ENCODE results near the gene PAM. TPM values are rescaled to one million over a fixed set of nuclear protein-coding genes. Genes with fewer than 3 reads are reported as not detected.
A peak's percentile ranks its signal among the peaks of the same experiment; 100 is the strongest.

Gene PAM
- total RNA-seq, 2 experiments from 2014 or later: 31.2 to 37.6 TPM

GRCh38 chr5:102755686-102756371 lies 724 bp downstream of the PAM start:
- CTCF ChIA-PET: interaction anchor here (0.5 to 3.4 kb wide), 9 partner anchors 8 to 392 kb away, joined by 3 to 11 read pairs (median 5); no protein-coding TSS in a partner anchor
- Mint-ChIP-seq H3K4me3 (peak overlapping the region; percentile 93), H3K27me3 (ENCODE audit: low read depth) (peaks cover 17% of the 10 kb centered on the region), H3K9me3 (no peaks in the 10 kb centered on the region), H3K4me1 (ENCODE audit: low read depth) (peaks cover 52% of the 10 kb centered on the region), H3K27ac (peak overlapping the region; percentile 93), H3K36me3 (ENCODE audit: low read depth) (peaks cover 7% of the 10 kb centered on the region)
- intact Hi-C loops (cut with micrococcal nuclease): loop anchor here (1.0 to 2.0 kb wide), 5 partner anchors 8 to 503 kb away; partner anchors contain the start of genes GIN1, MACIR and PPIP5K2
- DNase-seq: peak; percentile 88

GRCh38 chr5:102758576-102758975 lies 3.5 kb downstream of the PAM start:
- Mint-ChIP-seq H3K27ac (peak overlapping the region; percentile 69), H3K27me3 (ENCODE audit: low read depth) (peaks cover 6% of the 10 kb centered on the region), H3K9me3 (no peaks in the 10 kb centered on the region), H3K4me3 (no peak overlapping the region), H3K36me3 (ENCODE audit: low read depth) (peaks cover 7% of the 10 kb centered on the region), H3K4me1 (ENCODE audit: low read depth) (peaks cover 69% of the 10 kb centered on the region)
- no peak for DNase-seq
- CTCF ChIA-PET: interaction anchor here (1.7 to 3.4 kb wide), 3 partner anchors 9 to 22 kb away, joined by 11 to 16 read pairs (median 11); no protein-coding TSS in a partner anchor
- intact Hi-C loops (cut with micrococcal nuclease): no loop called here

GRCh38 chr5:102759289-102759688 lies 4.2 kb downstream of the PAM start:
- H3K4me3 Mint-ChIP-seq: no peak overlapping the region
- no peak for DNase-seq
- peaks cover 7% of the 10 kb centered on the region for H3K36me3 Mint-ChIP-seq (ENCODE audit: low read depth)
- CTCF ChIA-PET: interaction anchor here (1.4 to 3.0 kb wide), 3 partner anchors 8 to 381 kb away, joined by 3 to 16 read pairs (median 11); no protein-coding TSS in a partner anchor
- H3K27me3 Mint-ChIP-seq (ENCODE audit: low read depth): peaks cover under 1% of the 10 kb centered on the region
- no peaks in the 10 kb centered on the region for H3K9me3 Mint-ChIP-seq
- intact Hi-C loops (cut with micrococcal nuclease): no loop called here
- peaks cover 68% of the 10 kb centered on the region for H3K4me1 Mint-ChIP-seq (ENCODE audit: low read depth)
- peak overlapping the region; percentile 25 for H3K27ac Mint-ChIP-seq

GRCh38 chr5:102759700-102760099 lies 4.6 kb downstream of the PAM start:
- Mint-ChIP-seq H3K36me3 (ENCODE audit: low read depth) (peaks cover 7% of the 10 kb centered on the region), H3K27ac (peak overlapping the region; percentile 33), H3K27me3 (ENCODE audit: low read depth) (no peaks in the 10 kb centered on the region), H3K4me1 (ENCODE audit: low read depth) (peaks cover 70% of the 10 kb centered on the region), H3K4me3 (no peak overlapping the region), H3K9me3 (no peaks in the 10 kb centered on the region)
- CTCF ChIA-PET: interaction anchor here (1.4 to 3.0 kb wide), 3 partner anchors 8 to 380 kb away, joined by 3 to 16 read pairs (median 11); no protein-coding TSS in a partner anchor
- DNase-seq: no peak
- intact Hi-C loops (cut with micrococcal nuclease): loop anchor here (5.0 kb wide), 1 partner anchor 1857 kb away; the partner anchor contains the start of gene ST8SIA4

GRCh38 chr5:102760815-102761214 lies 5.7 kb downstream of the PAM start:
- H3K36me3 Mint-ChIP-seq (ENCODE audit: low read depth): peaks cover 8% of the 10 kb centered on the region
- DNase-seq: no peak
- H3K27me3 Mint-ChIP-seq (ENCODE audit: low read depth): no peaks in the 10 kb centered on the region
- no peaks in the 10 kb centered on the region for H3K9me3 Mint-ChIP-seq
- CTCF ChIA-PET: interaction anchor here (1.0 to 1.8 kb wide), 3 partner anchors 11 to 79 kb away, joined by 3 to 4 read pairs (median 3); no protein-coding TSS in a partner anchor
- intact Hi-C loops (cut with micrococcal nuclease): loop anchor here (5.0 kb wide), 1 partner anchor 1859 kb away; the partner anchor contains the start of gene ST8SIA4
- peaks cover 81% of the 10 kb centered on the region for H3K4me1 Mint-ChIP-seq (ENCODE audit: low read depth)
- H3K4me3 Mint-ChIP-seq: peak overlapping the region; percentile 15
- peak overlapping the region; percentile 79 for H3K27ac Mint-ChIP-seq

GRCh38 chr5:102762095-102762534 lies 7.0 kb downstream of the PAM start:
- no peaks in the 10 kb centered on the region for H3K9me3 Mint-ChIP-seq
- H3K4me3 Mint-ChIP-seq: peak overlapping the region; percentile 48
- peak overlapping the region; percentile 86 for H3K27ac Mint-ChIP-seq
- no peak for DNase-seq
- intact Hi-C loops (cut with micrococcal nuclease): loop anchor here (1.0 to 5.0 kb wide), 3 partner anchors 8 to 1860 kb away; partner anchors contain the start of gene ST8SIA4
- H3K4me1 Mint-ChIP-seq (ENCODE audit: low read depth): peaks cover 82% of the 10 kb centered on the region
- no peaks in the 10 kb centered on the region for H3K27me3 Mint-ChIP-seq (ENCODE audit: low read depth)
- CTCF ChIA-PET: interaction anchor here (0.7 to 1.5 kb wide), 6 partner anchors 15 to 377 kb away, joined by 3 to 6 read pairs (median 3); no protein-coding TSS in a partner anchor
- H3K36me3 Mint-ChIP-seq (ENCODE audit: low read depth): peaks cover 2% of the 10 kb centered on the region

GRCh38 chr5:102762562-102763227 lies 7.6 kb downstream of the PAM start:
- Mint-ChIP-seq H3K4me1 (ENCODE audit: low read depth) (peaks cover 85% of the 10 kb centered on the region), H3K27ac (peak overlapping the region; percentile 86), H3K9me3 (no peaks in the 10 kb centered on the region), H3K4me3 (peak overlapping the region; percentile 48), H3K36me3 (ENCODE audit: low read depth) (peaks cover 2% of the 10 kb centered on the region), H3K27me3 (ENCODE audit: low read depth) (no peaks in the 10 kb centered on the region)
- DNase-seq: no peak
- CTCF ChIA-PET: interaction anchor here (0.6 to 2.5 kb wide), 7 partner anchors 15 to 497 kb away, joined by 3 to 13 read pairs (median 3); no protein-coding TSS in a partner anchor
- intact Hi-C loops (cut with micrococcal nuclease): loop anchor here (1.0 to 5.0 kb wide), 4 partner anchors 8 to 1860 kb away; partner anchors contain the start of gene ST8SIA4

GRCh38 chr5:102763734-102764133 lies 8.6 kb downstream of the PAM start:
- intact Hi-C loops (cut with micrococcal nuclease): loop anchor here (1.0 to 5.0 kb wide), 2 partner anchors 16 to 1861 kb away; partner anchors contain the start of gene ST8SIA4
- Mint-ChIP-seq H3K4me1 (ENCODE audit: low read depth) (peaks cover 79% of the 10 kb centered on the region), H3K4me3 (peak overlapping the region; percentile 48), H3K27ac (peak overlapping the region; percentile 86), H3K27me3 (ENCODE audit: low read depth) (no peaks in the 10 kb centered on the region), H3K36me3 (ENCODE audit: low read depth) (peaks cover 2% of the 10 kb centered on the region), H3K9me3 (no peaks in the 10 kb centered on the region)
- DNase-seq: no peak
- CTCF ChIA-PET: interaction anchor here (1.5 to 2.5 kb wide), 3 partner anchors 13 to 83 kb away, joined by 3 to 13 read pairs (median 6); no protein-coding TSS in a partner anchor

- Mint-ChIP-seq H3K27ac (peak overlapping the region; percentile 63), H3K9me3 (no peaks in the 10 kb centered on the region)
- CTCF ChIA-PET: interaction anchor here (1.7 to 2.5 kb wide), 2 partner anchors 17 to 84 kb away, joined by 6 to 13 read pairs; no protein-coding TSS in a partner anchor
Observed at GRCh38 chr5:102764381-102765004, 9.4 kb downstream of the PAM start.

GRCh38 chr5:102765350-102765749 lies 10.2 kb downstream of the PAM start:
- peaks cover 2% of the 10 kb centered on the region for H3K36me3 Mint-ChIP-seq (ENCODE audit: low read depth)
- no peaks in the 10 kb centered on the region for H3K27me3 Mint-ChIP-seq (ENCODE audit: low read depth)
- H3K4me3 Mint-ChIP-seq: no peak overlapping the region
- peak overlapping the region; percentile 63 for H3K27ac Mint-ChIP-seq
- CTCF ChIA-PET: interaction anchor here (0.6 to 1.7 kb wide), 3 partner anchors 10 to 137 kb away, joined by 3 to 6 read pairs (median 4); partner anchors contain the start of gene PAM
- DNase-seq: no peak
- intact Hi-C loops (cut with micrococcal nuclease): no loop called here
- H3K9me3 Mint-ChIP-seq: no peaks in the 10 kb centered on the region
- peaks cover 66% of the 10 kb centered on the region for H3K4me1 Mint-ChIP-seq (ENCODE audit: low read depth)

More at GRCh38 chr5:102764381-102765004, 9.4 kb downstream of the PAM start:
- Mint-ChIP-seq H3K36me3 (ENCODE audit: low read depth) (peaks cover 2% of the 10 kb centered on the region), H3K4me1 (ENCODE audit: low read depth) (peaks cover 73% of the 10 kb centered on the region), H3K27me3 (ENCODE audit: low read depth) (no peaks in the 10 kb centered on the region), H3K4me3 (peak overlapping the region; percentile 1)
- intact Hi-C loops (cut with micrococcal nuclease): loop anchor here (5.0 kb wide), 1 partner anchor 1862 kb away; the partner anchor contains the start of gene ST8SIA4
- DNase-seq: peak; percentile 29

GRCh38 chr5:102766295-102767090 lies 11.4 kb downstream of the PAM start:
- no peaks in the 10 kb centered on the region for H3K9me3 Mint-ChIP-seq
- H3K4me1 Mint-ChIP-seq (ENCODE audit: low read depth): peaks cover 62% of the 10 kb centered on the region
- peaks cover 2% of the 10 kb centered on the region for H3K36me3 Mint-ChIP-seq (ENCODE audit: low read depth)
- CTCF ChIA-PET: interaction anchor here (0.7 to 1.0 kb wide), 2 partner anchors 9 to 373 kb away, joined by 3 read pairs; no protein-coding TSS in a partner anchor
- H3K27me3 Mint-ChIP-seq (ENCODE audit: low read depth): no peaks in the 10 kb centered on the region
- intact Hi-C loops (cut with micrococcal nuclease): no loop called here
- peak overlapping the region; percentile 46 for H3K27ac Mint-ChIP-seq
- H3K4me3 Mint-ChIP-seq: no peak overlapping the region
- DNase-seq: no peak
